Astrocyte of the spinal cord (primary cell): ENCODE data around the gene KRT71.

Experiments used
- DNase-seq: peaks from one replicate; pipeline ENCODE4 v3.0.0; 2011; ENCODE audit warnings: low read depth, low spot score
- H3K4me3 ChIP-seq: 2 replicates; pipeline ENCODE4 v1.5.1; 2011; ENCODE audit warnings: low read depth, mild to moderate bottlenecking, low read length, moderate library complexity
- in situ Hi-C: cut with HindIII; loops from 2 replicates; pipeline ENCODE4 v1.10.0; 2017; ENCODE audit warnings: low sequenced_read_pairs
- TF ChIP-seq, protein P1 (sequence below): IDR thresholded peaks from 2 replicates; pipeline ENCODE4 v1.5.1; 2012; ENCODE audit warnings: low read depth, mild to moderate bottlenecking, low read length, inconsistent platforms

The KRT71 gene

DNA sequence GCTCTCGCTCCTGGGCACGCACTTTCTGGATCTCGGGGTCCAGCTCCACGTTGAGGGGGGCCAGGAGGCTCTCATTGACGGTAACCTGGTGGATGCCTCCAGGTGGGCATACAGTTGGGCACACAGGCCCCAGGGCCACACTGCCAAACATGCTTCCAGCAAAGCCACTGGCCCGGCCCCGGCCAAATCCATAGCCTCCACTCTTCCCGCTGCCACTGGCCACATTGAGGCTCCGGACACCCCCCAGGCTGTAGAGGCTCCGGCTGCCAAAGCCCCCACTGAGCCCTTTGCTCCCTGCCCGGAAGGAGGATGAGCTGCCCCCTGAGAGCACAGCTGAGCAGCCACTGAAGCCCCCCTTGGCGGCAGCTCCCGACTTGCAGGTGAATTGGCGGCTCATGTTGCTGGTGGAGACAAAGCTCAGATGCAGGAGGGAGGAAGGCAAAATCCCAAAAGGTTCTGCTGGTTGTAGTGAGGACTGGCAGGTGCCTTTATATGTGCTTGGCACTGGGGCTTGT, at the start of gene KRT71:
Gene KRT71 (minus strand): TSS at position 465 of the 515 bp plus-strand sequence. CDS start 68 bp downstream, at position 397.
- TF ChIP-seq, protein P1, sequence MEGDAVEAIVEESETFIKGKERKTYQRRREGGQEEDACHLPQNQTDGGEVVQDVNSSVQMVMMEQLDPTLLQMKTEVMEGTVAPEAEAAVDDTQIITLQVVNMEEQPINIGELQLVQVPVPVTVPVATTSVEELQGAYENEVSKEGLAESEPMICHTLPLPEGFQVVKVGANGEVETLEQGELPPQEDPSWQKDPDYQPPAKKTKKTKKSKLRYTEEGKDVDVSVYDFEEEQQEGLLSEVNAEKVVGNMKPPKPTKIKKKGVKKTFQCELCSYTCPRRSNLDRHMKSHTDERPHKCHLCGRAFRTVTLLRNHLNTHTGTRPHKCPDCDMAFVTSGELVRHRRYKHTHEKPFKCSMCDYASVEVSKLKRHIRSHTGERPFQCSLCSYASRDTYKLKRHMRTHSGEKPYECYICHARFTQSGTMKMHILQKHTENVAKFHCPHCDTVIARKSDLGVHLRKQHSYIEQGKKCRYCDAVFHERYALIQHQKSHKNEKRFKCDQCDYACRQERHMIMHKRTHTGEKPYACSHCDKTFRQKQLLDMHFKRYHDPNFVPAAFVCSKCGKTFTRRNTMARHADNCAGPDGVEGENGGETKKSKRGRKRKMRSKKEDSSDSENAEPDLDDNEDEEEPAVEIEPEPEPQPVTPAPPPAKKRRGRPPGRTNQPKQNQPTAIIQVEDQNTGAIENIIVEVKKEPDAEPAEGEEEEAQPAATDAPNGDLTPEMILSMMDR, result no peak
- in situ Hi-C loops, result no loop called here
- H3K4me3 ChIP-seq, result no peak within 1 kb of the TSS
- no peak for DNase-seq

DNA sequence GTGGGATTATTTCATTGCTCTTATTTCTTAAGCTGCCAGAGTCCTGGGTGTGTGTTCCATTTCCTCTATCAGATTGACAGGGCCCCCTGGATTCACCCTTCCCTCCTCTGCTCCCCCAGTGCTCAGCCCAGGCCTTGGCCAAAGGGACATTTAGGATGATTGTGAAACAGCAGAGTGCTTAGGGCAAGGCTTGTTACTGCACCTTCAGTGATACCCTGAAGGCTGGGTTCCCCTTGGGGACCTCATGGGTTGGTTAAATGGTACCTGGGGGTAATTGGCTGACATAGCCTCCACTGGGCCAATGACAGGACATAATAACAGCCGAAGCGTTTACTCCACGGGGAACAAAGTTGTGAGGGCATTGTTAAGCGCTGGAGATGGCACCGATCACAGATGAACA, 49.6 kb upstream of the KRT71 start:
- no peak for DNase-seq
- no peak overlapping the region for H3K4me3 ChIP-seq
- in situ Hi-C loops, result no loop called here
- TF ChIP-seq, protein P1, result no peak

DNA sequence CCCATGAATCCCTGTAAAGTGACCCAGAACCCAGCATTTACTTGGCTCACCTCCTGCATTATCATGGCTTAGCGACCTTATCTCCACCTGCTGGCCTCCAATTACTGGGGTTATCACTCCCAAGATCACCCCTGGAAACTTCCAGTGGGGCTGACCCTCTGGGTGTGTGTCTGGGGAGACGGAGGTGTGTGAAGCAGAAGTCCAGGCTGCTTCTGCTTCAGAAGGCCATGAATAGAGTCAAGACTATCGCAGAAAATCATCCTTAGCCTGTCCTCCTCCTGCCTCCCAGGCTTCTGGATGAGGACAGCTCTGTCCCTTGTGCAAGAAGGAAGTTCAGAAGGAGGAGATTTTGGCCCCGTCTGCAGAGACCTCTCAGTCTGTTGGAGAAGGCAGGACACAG, 48.7 kb upstream of the KRT71 start:
- no peak overlapping the region for H3K4me3 ChIP-seq
- TF ChIP-seq, protein P1, result no peak
- no peak for DNase-seq
- in situ Hi-C loops, result no loop called here

DNA sequence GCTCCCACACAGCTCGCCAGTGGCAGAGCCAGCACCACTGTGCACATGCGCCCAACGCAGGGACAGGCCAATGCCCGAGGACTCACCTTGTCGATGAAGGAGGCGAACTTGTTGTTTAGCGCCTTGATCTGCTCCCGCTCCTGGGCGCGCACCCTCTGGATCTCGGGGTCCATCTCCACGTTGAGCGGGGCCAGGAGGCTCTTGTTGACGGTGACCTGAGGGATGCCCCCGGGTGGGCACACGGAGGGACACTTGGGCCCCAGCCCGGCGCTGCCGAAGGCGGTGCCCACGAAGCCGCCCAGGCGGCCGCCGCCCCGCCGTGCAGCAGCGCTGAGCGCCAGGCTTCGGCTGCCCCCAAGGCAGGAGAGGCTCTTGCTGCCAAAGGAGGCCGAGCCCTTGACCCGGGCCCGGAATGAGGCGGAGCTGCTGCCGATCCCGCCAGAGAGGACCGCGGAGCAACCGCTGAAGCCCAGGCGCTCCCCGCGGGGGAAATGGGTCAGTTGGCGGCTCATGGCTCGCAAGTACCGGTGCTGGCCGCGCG, 48.1 kb upstream of the KRT71 start, which contains the start of gene KRT72:
Gene KRT72 (minus strand): TSS at position 523 of the 541 bp plus-strand sequence. CDS start 11 bp downstream, at position 512.
- DNase-seq, result no peak
- TF ChIP-seq, protein P1, result no peak
- no peak within 1 kb of the TSS for H3K4me3 ChIP-seq
- in situ Hi-C loops, result no loop called here

DNA sequence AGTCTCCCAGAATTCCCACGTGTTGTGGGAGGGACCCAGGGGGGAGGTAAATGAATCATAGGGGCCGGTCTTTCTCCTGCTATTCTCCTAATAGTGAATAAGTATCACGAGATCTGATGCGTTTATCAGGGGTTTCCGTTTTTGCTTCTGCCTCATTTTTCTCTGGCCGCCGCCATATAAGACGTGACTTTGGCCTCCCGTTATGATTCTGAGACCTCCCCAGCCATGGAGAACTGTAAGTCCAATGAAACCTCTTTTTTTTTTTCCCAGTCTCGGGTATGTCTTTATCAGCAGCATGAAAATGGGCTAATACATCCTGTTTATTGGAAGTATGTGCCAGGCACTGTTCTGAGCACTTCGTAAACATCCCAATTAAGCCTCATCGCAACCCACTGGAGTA, 47.5 kb upstream of the KRT71 start:
- TF ChIP-seq, protein P1, result no peak
- in situ Hi-C loops, result no loop called here
- DNase-seq, result no peak
- H3K4me3 ChIP-seq, result no peak overlapping the region

DNA sequence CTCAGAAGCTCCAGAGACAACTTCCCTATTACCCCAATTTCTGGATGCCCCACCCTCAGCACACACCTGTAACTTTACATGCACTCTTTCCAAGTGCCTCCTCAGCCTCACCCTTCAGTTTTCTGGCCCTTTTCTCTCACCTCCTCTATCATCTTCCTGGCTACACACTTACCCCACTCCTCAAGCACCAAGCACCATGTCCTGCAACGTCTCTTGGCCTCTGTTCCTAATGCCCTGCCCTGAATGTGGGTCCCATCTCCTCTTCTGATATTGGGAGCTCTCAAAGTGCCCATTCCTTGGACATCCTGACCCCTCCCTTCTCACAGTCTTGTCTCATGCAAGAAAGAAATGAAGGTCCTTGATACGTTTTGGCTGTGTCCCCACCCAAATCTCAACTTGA, 47.1 kb upstream of the KRT71 start:
- in situ Hi-C loops, result no loop called here
- TF ChIP-seq, protein P1, result no peak
- no peak for DNase-seq
- no peak overlapping the region for H3K4me3 ChIP-seq
